Activated CD8-positive, alpha-beta memory T cell treated with anti-CD3 and anti-CD28 coated beads for 48 hours (primary cell): ENCODE measurements around the gene RHCE.
"Not testable (repeated sequence)": the region's sequence is repeated elsewhere in the genome, so short reads cannot be mapped to it uniquely, and the experiment has no call there.

Source experiments
- DNase-seq, 3 experiments: peaks; one replicate each; pipeline ENCODE4 v3.0.0-alpha.2; 2020; ENCODE audit warnings: low read depth in 2 of 3, low spot score in 2 of 3

Gene RHCE

GRCh38 chr1:25433389-25434186 is 13.0 kb upstream of the RHCE start:
- no peak for DNase-seq

GRCh38 chr1:25432749-25433388 is 12.2 kb upstream of the RHCE start:
- DNase-seq = no peak

GRCh38 chr1:25431955-25432719 is 11.5 kb upstream of the RHCE start:
- no peak for DNase-seq

GRCh38 chr1:25430967-25431881 is 10.6 kb upstream of the RHCE start:
- peak in 2 of 3 experiments; percentile 6 for DNase-seq

GRCh38 chr1:25430073-25430966 is 9.7 kb upstream of the RHCE start, which contains the start of gene MACO1:
TSS of gene MACO1 (plus strand) at chr1:25430897. CDS start at chr1:25431099, 202 bp downstream.
- peak; percentile 91 to 96 (median 95) for DNase-seq

- no peak for DNase-seq
Measured at GRCh38 chr1:25428475-25429166, 8.0 kb upstream of the RHCE start.

- no peak for DNase-seq
Measured at GRCh38 chr1:25427696-25428095, 7.1 kb upstream of the RHCE start.

GRCh38 chr1:25425098-25426085 is 4.8 kb upstream of the RHCE start:
- DNase-seq = no peak

- DNase-seq = not testable (repeated sequence)
Measured at GRCh38 chr1:25423206-25423605, 2.6 kb upstream of the RHCE start.

- DNase-seq = not testable (repeated sequence)
Measured at GRCh38 chr1:25419339-25419738, 1.3 kb downstream of the RHCE start.

- DNase-seq = not testable (repeated sequence)
Measured at GRCh38 chr1:25417280-25417679, 3.3 kb downstream of the RHCE start.

GRCh38 chr1:25414578-25414977 is 6.0 kb downstream of the RHCE start:
- DNase-seq = not testable (repeated sequence)

GRCh38 chr1:25414157-25414556 is 6.5 kb downstream of the RHCE start:
- not testable (repeated sequence) for DNase-seq

- not testable (repeated sequence) for DNase-seq
Measured at GRCh38 chr1:25412872-25413623, 7.6 kb downstream of the RHCE start.

- not testable (repeated sequence) for DNase-seq
Measured at GRCh38 chr1:25409641-25410427, 10.8 kb downstream of the RHCE start.

GRCh38 chr1:25405731-25406305 is 14.8 kb downstream of the RHCE start:
- not testable (repeated sequence) for DNase-seq
